Activated naive CD8-positive, alpha-beta T cell treated with anti-CD3 and anti-CD28 coated beads, Interleukin-2, amount 50 U/mL, for 24 hours (primary cell): ENCODE measurements around the gene TTC16.

ENCODE experiments used
- ATAC-seq: fragments of 150-1000 bp; cut with Tn5 transposase; one replicate; pipeline ENCODE4 v1.10.0; 2021
- DNase-seq: peaks from one replicate; pipeline ENCODE4 v3.0.0; 2021
- H3K27ac Mint-ChIP-seq: one replicate; pipeline ENCODE4 v1.8.0; 2021; ENCODE audit warnings: mild to moderate bottlenecking, mixed read lengths
- H3K27me3 Mint-ChIP-seq: one replicate; pipeline ENCODE4 v1.8.0; 2021; ENCODE audit warnings: mixed read lengths
- H3K36me3 Mint-ChIP-seq: one replicate; pipeline ENCODE4 v1.8.0; 2021; ENCODE audit warnings: low read depth, mixed read lengths
- H3K4me1 Mint-ChIP-seq: one replicate; pipeline ENCODE4 v1.8.0; 2021; ENCODE audit warnings: mixed read lengths
- H3K4me3 Mint-ChIP-seq: one replicate; pipeline ENCODE4 v1.8.0; 2021; ENCODE audit warnings: mild to moderate bottlenecking, moderate library complexity, mixed read lengths
- H3K9me3 Mint-ChIP-seq: one replicate; pipeline ENCODE4 v1.8.0; 2021; ENCODE audit warnings: mixed read lengths

TTC16 gene

DNA sequence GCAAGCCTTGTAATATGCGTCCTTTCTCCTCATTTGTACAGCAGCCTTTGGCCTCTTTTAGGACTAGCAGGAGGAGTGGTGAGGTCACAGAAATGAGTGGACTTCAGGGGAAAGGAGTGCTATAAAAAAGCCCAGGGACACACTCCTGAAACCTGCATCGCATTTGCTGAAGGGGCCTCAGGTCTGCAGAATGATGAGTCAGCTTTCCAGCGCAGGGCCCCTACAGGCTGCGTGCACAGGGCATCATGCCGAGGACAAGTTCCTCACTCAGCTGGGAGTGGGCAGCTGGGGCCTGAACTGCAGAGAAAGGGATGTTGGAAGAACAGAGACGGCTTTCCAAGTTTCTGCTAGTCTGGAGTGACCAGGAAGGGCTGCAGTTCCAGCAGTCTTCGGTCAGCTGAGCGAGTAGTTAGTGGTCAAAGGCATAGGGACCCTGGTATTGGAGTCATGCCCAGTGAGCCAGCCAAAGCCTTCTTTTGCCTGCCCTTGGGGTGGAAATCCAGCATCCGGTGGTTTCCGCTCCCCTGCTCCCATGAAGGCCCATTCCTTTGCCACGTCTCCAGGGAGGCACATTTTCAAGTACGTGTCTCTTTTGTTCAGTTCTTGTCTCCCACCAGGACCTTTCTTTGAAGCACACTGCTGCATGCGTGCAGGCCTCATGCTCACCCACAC, 26.4 kb upstream of the TTC16 start:
- Mint-ChIP-seq H3K4me3 (no peak overlapping the region), H3K9me3 (no peaks in the 10 kb centered on the region), H3K36me3 (peaks cover 1% of the 10 kb centered on the region), H3K4me1 (no peaks in the 10 kb centered on the region), H3K27me3 (no peaks in the 10 kb centered on the region), H3K27ac (no peak overlapping the region)
- ATAC-seq (no peak), DNase-seq (no peak)

DNA sequence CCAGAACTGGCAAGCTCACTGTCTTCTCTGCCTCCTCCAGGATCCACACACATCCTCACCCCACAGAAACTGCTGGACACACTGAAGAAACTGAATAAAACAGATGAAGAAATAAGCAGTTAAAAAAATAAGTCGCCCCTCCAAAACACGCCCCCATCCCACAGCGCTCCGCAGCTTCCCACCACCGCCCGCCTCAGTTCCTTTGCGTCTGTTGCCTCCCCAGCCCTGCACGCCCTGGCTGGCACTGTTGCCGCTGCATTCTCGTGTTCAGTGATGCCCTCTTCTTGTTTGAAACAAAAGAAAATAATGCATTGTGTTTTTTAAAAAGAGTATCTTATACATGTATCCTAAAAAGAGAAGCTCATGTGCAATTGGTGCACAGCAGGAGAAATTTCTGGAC, 25.1 kb upstream of the TTC16 start:
- Mint-ChIP-seq H3K27me3 (no peaks in the 10 kb centered on the region), H3K27ac (no peak overlapping the region), H3K4me3 (no peak overlapping the region), H3K9me3 (no peaks in the 10 kb centered on the region), H3K36me3 (peaks cover 1% of the 10 kb centered on the region), H3K4me1 (no peaks in the 10 kb centered on the region)
- ATAC-seq (no peak), DNase-seq (no peak)

DNA sequence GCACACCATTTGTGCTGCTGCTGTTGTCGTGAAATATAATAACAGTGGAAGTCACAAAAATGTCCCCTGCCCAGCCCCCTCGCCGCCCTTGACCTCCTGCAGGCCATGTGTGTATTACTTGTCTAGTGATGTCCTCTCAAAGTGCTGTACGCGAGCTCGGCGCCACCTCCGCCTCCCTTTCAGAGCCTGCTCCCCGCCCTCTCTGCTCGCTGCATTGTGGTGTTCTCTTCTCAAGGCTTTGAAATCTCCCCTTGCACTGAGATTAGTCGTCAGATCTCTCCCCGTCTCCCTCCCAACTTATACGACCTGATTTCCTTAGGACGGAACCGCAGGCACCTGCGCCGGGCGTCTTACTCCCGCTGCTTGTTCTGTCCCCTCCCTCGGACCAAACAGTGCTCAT, 23.8 kb upstream of the TTC16 start:
- H3K27me3 Mint-ChIP-seq: no peaks in the 10 kb centered on the region
- no peak overlapping the region for H3K27ac Mint-ChIP-seq
- H3K9me3 Mint-ChIP-seq: no peaks in the 10 kb centered on the region
- no peak overlapping the region for H3K4me3 Mint-ChIP-seq
- DNase-seq: no peak
- ATAC-seq: no peak
- H3K36me3 Mint-ChIP-seq: no peaks in the 10 kb centered on the region
- H3K4me1 Mint-ChIP-seq: no peaks in the 10 kb centered on the region

DNA sequence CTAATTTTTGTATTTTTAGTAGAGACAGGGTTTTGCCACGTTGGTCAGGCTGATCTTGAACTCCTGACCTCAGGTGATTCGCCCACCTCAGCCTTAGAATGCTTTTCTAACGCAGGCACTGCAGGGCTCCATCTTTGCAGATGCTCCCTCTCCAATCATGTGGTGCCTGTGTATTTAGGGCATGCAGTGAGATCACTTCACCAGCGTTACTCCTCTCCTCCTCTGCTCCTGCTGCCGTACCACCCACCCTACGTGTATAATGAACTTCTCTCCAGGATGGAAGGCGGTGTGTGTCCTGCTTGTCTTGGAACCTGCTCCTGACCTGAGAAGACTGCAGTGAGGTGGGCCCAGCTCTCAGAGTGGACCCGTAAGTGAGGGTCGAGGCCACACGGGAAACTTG, 22.7 kb upstream of the TTC16 start:
- Mint-ChIP-seq H3K4me1 (peaks cover under 1% of the 10 kb centered on the region), H3K9me3 (no peaks in the 10 kb centered on the region), H3K4me3 (no peak overlapping the region), H3K27ac (no peak overlapping the region), H3K27me3 (no peaks in the 10 kb centered on the region), H3K36me3 (no peaks in the 10 kb centered on the region)
- ATAC-seq (no peak), DNase-seq (no peak)

DNA sequence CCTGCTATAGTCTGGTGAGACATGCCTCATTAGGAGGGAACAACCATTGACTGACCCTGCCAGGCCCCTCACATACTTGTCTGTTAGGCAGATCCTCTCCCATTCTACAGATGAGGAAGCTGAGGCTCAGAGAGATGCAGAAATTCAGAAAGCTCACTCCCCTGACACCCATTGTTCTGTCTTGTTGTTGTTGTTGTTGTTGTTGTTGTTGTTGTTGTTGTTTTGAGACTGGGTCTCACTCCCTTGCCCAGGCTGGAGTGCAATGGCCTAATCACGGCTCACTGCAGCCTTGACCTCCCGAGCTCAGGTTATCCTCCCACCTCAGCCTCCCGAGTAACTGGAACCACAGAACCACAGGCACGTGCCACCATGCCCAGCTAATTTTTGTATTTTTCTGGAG, 22.2 kb upstream of the TTC16 start:
- H3K4me1 Mint-ChIP-seq: peaks cover 2% of the 10 kb centered on the region
- DNase-seq: no peak
- H3K27ac Mint-ChIP-seq: no peak overlapping the region
- no peak for ATAC-seq
- no peak overlapping the region for H3K4me3 Mint-ChIP-seq
- H3K9me3 Mint-ChIP-seq: no peaks in the 10 kb centered on the region
- H3K36me3 Mint-ChIP-seq: no peaks in the 10 kb centered on the region
- no peaks in the 10 kb centered on the region for H3K27me3 Mint-ChIP-seq

DNA sequence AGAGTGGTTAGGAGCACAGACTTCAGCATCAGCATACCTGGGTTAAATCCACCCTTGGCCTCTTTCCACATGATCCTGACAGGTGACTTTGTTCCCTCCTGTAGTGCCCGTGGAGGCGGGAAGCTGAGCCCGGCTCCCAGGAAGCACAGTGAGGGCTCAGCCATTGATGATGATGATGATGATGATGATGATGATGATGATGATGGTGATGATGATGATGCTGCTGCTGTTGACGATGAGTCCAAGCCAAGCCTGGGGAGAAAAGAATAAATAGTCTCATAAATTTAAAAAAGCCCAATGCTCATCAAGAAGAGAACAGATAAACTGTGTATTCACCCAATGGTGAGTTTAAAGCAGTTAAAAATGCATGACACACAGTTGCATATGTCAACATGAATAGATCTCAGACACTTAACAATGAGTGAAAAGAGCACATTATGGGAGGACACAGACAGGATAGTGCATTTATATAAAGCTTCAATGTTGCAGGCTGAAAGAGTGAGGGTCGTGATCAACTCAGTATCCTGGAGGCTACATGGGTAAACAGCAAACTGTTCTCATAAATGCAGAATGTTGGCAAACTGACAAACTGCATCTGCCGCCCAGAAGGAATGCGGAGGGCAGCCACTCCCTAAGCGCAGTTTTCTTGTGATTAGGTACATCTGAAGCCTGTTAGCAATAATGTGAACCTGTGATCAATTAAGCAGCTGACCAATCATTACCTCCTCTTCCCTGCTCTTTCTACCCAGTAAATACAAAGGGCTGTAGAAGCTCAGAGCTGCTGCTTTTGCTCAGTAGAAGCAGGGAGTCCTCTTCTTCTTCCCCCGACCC, 20.8 kb upstream of the TTC16 start:
- no peak for ATAC-seq
- no peaks in the 10 kb centered on the region for H3K27me3 Mint-ChIP-seq
- no peak for DNase-seq
- H3K4me1 Mint-ChIP-seq: peaks cover 14% of the 10 kb centered on the region
- H3K4me3 Mint-ChIP-seq: no peak overlapping the region
- no peaks in the 10 kb centered on the region for H3K9me3 Mint-ChIP-seq
- H3K36me3 Mint-ChIP-seq: no peaks in the 10 kb centered on the region
- no peak overlapping the region for H3K27ac Mint-ChIP-seq

DNA sequence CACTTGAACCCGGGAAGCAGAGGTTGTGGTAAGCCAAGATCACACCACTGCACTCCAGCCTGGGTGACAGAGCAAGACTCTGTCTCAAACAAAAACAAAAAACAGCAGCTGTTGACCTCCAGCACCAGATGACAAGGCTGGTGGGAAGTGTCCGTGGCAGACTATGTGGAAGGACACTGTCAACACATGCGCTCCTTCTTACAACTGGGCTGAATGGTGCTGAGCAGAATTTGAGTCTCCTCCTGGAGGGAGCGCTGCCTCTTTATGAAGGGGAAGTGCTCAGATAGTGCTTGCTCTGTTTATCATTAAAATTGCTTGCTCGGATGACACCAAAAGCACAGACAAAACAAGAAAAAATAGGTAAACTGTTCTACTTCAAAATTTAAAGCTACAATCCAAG, 18.3 kb upstream of the TTC16 start:
- ATAC-seq (no peak), DNase-seq (no peak)
- Mint-ChIP-seq H3K27ac (no peak overlapping the region), H3K9me3 (no peaks in the 10 kb centered on the region), H3K27me3 (no peaks in the 10 kb centered on the region), H3K4me3 (no peak overlapping the region), H3K4me1 (peaks cover 16% of the 10 kb centered on the region), H3K36me3 (no peaks in the 10 kb centered on the region)

DNA sequence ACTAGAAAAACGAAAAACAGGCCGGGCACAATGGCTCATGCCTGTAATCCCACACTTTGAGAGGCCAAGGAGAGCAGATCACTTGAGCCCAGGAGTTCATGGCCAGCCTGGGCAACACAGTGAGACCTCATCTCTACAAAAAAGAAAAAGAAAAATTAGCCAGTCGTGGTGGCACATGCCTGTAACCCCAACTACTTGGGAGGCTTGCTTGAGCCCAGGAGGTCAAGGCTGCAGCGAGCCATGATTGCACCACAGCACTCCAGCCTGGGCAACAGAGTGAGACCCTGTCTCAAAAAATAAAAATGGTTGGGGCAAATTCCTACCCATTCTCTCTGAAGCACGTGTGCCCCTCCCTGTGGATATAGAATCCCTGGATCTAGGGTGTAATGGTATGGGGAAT, 17.5 kb upstream of the TTC16 start:
- DNase-seq: no peak
- ATAC-seq: no peak
- Mint-ChIP-seq H3K27ac (no peak overlapping the region), H3K9me3 (no peaks in the 10 kb centered on the region), H3K36me3 (no peaks in the 10 kb centered on the region), H3K27me3 (no peaks in the 10 kb centered on the region), H3K4me1 (peaks cover 16% of the 10 kb centered on the region), H3K4me3 (no peak overlapping the region)

DNA sequence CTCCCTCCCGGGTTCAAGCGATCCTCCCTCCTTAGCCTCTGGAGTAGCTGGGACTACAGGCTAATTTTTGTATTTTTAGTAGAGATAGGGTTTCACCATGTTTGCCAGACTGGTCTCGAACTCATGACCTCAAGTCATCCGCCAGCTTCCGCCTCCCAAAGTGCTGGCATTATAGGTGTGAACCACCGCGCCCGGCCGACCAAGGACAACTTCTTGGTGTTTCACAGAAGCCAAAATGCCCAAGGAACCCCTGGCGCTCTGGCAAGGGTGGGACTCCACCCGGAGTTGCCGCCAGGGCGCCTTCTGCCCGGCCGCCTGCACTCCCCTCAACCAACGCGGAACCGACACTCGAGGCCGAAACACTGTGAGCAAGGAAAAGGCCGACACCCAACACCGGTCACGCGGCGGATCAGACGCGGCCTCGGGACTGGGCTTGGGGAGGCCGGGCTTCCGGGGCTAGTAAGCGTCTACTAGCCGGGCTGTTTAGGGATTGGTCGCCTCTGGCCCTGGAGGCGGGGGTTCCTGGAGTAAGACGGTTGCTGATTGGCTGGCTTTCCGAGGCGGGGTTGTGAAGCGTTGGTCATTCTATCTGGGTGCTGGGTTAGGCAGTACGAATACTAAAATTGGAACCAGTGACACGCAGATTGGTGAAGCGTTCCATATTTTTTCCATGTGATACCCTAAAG, 16.8 kb upstream of the TTC16 start:
- DNase-seq (peak; percentile 90), ATAC-seq (peak; percentile 99)
- Mint-ChIP-seq H3K9me3 (no peaks in the 10 kb centered on the region), H3K27ac (peak overlapping the region; percentile 35), H3K27me3 (no peaks in the 10 kb centered on the region), H3K4me1 (peaks cover 16% of the 10 kb centered on the region), H3K4me3 (peak overlapping the region; percentile 71), H3K36me3 (no peaks in the 10 kb centered on the region)

DNA sequence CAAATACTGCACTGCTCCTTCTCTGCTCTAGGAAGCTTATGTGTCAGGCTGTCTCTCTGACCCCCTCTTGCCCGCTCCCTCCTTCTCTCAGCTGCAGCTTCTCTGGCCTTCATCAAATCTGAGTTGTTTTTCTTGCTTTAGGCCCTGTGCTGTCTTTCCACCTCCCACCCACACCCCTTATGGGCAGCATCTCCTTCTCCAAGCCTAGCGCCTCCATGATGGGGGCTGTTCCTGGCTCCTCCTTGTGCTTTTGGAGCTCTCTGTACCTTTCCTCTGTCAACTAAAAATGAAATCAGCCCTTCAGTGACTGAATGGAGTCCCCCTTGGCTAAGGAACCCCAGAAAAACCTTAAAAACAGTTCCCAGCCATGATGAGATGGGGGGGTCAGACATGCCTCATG, 15.7 kb upstream of the TTC16 start:
- Mint-ChIP-seq H3K36me3 (no peaks in the 10 kb centered on the region), H3K27me3 (no peaks in the 10 kb centered on the region), H3K9me3 (no peaks in the 10 kb centered on the region), H3K4me1 (peaks cover 16% of the 10 kb centered on the region), H3K4me3 (peak overlapping the region; percentile 11), H3K27ac (no peak overlapping the region)
- ATAC-seq (no peak), DNase-seq (no peak)

DNA sequence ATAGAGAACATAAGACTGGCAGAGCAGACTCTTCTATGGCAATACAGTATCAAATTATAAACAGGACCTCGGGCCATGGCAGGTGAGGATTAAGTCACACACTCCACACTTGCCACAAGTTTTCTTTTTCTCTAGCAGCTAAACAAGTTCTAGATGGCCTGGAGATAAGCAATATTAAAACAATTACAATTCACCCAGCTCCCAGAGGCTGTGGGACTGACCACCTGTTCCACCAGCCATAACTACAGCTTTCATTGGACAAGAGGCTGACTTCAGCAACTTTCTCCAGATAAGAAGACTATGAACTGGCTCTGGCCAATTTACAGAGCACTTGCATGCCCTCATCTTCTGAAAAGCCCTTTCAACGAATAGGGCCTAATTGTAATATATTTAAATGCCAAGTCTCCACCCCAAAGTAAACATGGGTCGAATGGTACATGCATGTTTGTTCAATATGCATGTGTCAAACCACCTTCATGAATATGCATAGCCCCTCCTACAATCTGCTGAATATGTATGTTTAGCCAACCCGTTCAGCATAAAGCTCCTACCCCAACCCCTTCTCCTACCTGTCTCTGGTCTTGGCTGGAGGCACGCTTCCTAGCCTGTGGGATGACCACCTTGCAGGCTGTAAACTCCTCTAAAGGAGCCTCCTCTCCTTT, 15.2 kb upstream of the TTC16 start:
- Mint-ChIP-seq H3K9me3 (no peaks in the 10 kb centered on the region), H3K27me3 (no peaks in the 10 kb centered on the region), H3K27ac (no peak overlapping the region), H3K4me1 (peaks cover 16% of the 10 kb centered on the region), H3K4me3 (no peak overlapping the region), H3K36me3 (no peaks in the 10 kb centered on the region)
- no peak for DNase-seq
- no peak for ATAC-seq

DNA sequence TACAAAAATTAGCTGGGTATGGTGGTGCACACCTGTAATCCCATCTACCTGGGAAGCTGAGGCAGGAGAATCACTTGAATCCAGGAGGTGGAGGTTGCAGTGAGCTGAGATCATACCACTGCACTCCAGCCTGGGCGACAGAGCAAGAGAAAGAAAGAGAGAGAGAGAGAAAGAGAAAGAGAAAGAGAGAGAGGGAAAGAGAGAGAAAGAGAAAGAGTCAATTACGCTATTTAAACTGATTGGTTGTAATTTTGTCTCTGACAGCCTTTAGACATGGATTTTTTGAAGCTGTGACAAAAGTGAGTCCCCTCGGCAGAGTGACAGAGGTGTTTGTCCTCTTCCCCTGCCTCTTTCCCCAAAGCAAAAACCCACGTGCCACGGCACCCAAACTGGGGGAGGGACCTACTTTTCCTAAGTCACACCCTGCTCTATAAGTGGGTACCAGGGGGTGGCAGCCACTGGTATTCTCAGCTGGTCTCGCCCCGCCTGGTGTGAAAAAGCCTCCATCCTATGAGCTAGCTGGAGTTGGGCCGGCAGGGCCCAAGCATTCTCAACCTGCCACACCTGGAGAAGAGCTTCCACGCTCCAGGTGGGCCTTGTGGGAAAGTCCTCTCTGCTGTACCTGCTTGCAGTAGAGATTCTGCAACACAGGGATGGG, 12.5 kb upstream of the TTC16 start:
- H3K9me3 Mint-ChIP-seq: no peaks in the 10 kb centered on the region
- DNase-seq (no peak), ATAC-seq (no peak)
- H3K27me3 Mint-ChIP-seq: no peaks in the 10 kb centered on the region
- H3K36me3 Mint-ChIP-seq: no peaks in the 10 kb centered on the region
- no peak overlapping the region for H3K4me3 Mint-ChIP-seq
- no peak overlapping the region for H3K27ac Mint-ChIP-seq
- H3K4me1 Mint-ChIP-seq: peaks cover 23% of the 10 kb centered on the region

DNA sequence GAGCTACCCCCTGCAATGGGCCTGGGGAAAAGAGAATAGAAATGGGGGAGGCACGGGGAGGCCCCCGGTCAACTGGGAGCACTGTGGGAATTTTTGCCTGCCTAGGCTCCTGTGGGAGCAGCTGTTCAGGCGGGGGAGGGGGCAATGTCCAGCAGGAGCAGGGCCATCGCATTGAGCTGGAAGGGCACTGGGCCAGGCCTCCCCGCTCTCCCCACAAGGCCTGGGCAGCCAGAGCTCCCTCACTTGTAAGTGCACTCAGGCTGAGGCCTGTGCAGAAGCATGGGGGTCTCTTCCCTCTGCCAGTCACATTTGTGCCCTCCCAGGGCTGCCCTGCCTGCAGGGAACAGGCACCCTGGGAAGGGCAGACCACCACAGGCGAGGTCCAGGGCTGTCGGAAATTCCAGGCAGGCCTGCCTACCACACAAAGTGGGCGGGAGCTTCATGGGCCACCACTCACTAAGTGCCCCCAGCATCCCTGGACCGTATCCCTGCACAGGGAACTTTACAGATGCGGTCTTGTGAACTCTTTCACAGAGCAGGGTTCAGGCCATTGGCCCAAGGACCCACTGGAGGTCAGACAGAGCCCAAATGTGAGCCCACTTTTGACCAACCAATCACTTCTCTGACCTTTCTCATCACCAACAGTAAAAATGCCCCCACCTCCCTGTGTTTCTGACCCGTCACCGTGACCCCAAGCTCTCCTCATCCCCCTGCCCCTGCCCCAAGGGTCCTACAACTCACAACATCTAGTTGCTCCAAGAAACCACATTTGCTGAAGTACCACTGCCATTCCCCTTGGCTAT, 10.1 kb upstream of the TTC16 start:
- peaks cover 11% of the 10 kb centered on the region for H3K4me1 Mint-ChIP-seq
- no peaks in the 10 kb centered on the region for H3K9me3 Mint-ChIP-seq
- DNase-seq (no peak), ATAC-seq (no peak)
- H3K27me3 Mint-ChIP-seq: no peaks in the 10 kb centered on the region
- H3K27ac Mint-ChIP-seq: no peak overlapping the region
- no peak overlapping the region for H3K4me3 Mint-ChIP-seq
- H3K36me3 Mint-ChIP-seq: no peaks in the 10 kb centered on the region

DNA sequence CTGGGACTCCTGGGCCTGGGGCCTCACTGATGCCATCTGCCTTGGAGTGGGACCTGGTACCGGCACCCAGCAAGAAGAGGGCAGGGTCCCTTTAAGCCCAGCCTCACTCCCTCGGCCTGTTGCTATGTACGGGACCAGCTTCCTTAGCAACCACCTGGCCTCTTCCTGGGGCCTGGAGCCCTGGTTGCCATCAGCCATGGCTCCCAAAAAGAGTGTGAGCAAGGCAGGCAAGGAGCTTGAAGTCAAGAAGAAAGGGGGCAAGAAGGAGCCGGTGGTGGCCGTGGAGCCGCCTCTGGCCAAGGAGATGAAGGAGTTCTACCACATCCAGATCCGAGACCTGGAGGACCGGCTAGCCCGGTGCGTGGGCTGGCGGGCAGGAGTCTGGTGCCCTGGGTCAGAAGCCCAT, 9.0 kb upstream of the TTC16 start, which contains the start of gene CFAP157:
Gene CFAP157, plus strand, starts transcription at position 153 of the 406 bp plus-strand sequence. Its CDS starts 44 bp downstream, at position 197.
- DNase-seq (no peak), ATAC-seq (no peak)
- Mint-ChIP-seq H3K9me3 (no peaks in the 10 kb centered on the region), H3K36me3 (no peaks in the 10 kb centered on the region), H3K27me3 (no peaks in the 10 kb centered on the region), H3K27ac (peak within 1 kb of the TSS; percentile 68), H3K4me1 (peaks cover 18% of the 10 kb centered on the region), H3K4me3 (no peak within 1 kb of the TSS)
